GM19023 (cell line): Measurements from ENCODE around the gene GMDS.

ENCODE experiments used
- ATAC-seq: cut with Tn5 transposase; IDR thresholded peaks from one replicate; pipeline ENCODE4 v1.9.1; 2021; ENCODE audit warnings: mild to moderate bottlenecking, moderate library complexity; ENCODE audit not compliant: unreplicated experiment

The GMDS gene

DNA sequence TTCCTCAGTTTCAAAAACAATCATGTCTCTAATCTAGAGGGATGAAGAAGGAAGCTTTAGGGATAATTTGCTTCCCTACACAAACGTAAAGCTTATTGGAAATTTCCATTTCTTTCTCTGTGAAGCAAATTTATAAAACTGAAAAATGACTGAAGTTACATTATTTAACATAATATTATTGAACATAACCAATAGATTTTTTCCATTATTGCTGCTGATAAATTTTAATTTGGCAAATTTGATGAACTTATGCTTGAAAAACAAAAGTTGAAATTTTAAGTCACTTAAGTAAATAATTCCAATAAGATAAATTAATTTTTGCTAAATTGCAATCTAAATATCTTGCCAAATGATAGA, 140.9 kb downstream of the GMDS start:
- no peak for ATAC-seq

DNA sequence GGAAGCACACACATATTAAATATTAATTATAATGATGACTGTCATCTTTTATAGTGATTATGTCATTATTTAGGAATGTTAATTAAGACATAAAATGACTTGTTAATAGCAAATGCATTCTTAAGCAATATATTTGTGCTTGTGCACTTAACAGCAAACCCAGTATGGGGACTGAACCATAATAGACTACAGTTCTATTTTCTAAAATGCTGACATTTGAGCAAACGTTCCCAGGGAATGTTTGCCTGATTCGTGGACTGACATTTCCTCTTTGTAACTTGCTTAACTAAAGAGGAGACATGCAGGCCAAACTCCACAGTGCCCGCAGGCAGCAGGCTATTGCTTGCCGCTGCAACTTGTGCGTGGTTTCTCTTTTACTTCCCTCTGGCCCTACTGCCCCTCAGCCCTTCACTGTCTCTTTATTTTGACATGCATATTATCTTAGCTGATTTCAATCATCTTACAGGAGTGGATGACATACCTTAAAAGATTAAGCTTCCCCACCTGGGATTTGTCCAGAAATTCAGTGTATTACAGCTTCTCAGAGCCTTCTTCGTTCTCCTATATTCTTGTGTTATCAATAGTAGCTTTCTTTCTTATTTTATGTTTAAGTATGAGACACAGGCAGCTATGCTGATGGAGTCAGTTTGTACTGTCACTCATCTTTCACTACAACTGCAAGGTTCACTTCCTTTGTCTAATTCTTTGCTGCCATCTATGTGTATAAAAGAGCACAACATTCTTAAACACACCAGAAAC, 141.5 kb downstream of the GMDS start:
- ATAC-seq: no peak

DNA sequence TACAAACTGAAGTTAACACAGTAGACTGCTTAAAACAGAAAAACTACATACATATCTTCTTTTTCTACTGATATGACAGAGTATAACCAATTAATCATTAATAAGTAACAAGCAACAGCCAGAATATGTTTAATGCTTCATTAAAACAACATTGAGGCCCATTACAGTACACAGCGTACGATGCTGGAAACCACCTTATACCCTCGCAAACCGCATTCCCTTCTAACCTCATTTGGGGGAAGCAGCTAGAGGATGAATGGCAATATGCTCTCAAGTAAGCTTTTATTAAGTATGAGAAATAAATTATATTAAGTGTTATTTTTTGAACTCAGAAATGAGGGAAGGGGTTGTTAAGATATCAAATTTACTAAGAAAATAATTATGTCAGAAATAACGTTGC, 142.4 kb downstream of the GMDS start:
- ATAC-seq: no peak

- no peak for ATAC-seq
These were observed 143.0 kb downstream of the GMDS start for GRCh38 chr6:2102316-2102883.

DNA sequence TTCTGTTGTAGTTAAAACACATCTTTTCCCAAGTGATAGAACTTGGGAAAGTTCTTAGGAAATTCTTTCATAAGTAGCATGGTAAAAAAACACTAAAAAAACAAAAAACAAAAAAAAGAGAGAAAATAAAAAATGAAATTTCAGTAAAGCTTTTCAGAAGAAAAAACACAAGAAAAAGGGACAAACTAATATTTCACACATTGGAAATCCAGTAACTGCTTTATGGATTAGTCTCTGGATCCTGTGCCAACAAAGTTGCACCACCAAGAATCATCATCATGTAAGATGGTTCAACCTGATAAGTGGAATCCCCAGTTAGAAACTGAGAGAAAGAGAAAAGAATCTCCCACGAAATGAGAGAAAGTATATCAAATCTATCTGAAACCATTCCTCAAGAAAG, 144.2 kb downstream of the GMDS start:
- no peak for ATAC-seq

DNA sequence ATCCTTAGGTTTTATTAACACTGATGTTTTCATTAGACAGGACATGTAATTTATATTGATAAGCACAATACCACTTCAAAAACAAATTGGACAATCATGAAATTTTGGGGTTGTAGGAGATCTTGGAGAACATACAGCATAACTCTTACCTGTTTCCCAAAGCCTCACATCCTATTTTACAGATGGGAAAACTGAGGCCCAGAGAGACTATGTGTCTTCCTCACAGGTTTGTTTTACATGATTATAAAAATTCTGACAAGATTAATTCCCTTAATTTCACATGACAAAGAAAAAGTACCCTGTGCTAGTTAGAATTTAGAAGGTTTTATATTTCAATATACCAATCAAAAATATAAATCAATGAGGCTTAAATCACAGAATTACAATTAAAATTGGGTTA, 145.5 kb downstream of the GMDS start:
- no peak for ATAC-seq

DNA sequence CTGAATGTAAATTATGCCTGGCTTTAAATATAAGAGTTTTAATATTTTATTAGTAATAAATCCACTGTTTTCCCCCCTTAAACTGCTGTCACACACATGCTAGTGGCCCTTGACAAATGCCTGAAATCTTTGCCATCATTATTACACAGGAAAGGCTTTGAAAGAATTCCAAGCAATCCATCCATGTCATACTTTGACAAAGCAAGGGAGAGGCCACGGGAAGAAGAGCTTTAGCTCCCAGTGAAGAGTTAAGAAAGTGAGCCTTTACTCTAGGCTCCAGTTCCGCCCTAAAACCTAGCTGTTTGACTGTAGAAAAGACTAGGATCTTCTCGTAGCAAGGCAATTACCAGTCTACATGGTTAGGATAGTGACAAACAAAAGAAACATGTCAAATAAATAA, 147.9 kb downstream of the GMDS start:
- no peak for ATAC-seq

DNA sequence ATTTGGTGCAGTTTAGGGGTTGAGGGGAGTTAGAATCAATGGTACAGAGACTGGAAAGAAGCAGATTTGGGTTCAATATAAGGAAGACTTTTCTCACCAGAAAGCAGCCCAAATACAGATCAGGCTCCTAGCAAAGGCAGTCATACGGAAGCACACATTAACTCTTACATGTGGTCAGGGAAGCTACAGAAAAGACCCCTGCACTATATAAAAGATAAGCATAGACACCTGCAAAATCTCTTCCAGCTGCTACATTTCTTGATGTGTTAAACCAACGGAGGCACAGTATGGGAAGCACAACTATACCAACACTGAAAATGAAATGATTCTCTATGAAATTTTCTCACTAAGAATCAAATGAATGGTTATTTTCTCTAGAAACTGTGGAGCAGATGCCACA, 150.8 kb downstream of the GMDS start:
- ATAC-seq: no peak

DNA sequence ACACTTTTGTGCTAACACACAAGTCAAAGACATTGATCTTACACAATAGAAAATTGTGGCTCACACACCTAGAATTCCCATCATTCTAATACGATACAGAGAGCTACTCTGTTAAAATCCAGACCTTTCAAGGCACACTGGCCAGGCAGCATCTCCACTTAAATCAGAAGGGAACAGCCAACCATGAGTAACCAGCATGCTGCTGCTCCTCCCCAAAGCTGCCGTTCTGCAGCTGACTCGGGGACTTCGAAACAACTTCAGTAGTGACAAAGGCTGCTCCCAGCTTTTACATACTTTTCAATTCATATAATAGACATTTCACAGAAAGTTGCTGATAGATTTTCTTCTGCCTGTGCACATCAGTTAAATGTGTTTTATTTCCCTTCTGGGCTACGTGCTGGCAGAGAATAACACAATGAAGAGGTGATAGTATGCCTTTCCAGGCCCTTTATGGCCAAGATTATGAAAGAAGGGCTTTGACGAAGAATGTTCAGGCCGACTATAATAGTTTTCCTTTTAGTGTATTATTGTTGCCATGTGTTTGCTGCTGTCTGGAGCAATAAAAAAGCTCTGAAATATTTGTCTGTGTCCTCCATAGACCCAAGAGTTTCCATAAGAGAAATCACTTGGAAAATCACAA, 159.0 kb downstream of the GMDS start:
- ATAC-seq: no peak

- no peak for ATAC-seq
These were observed 159.7 kb downstream of the GMDS start for GRCh38 chr6:2085657-2086056.

- ATAC-seq: peak; percentile 90
These were observed 164.0 kb downstream of the GMDS start for GRCh38 chr6:2081155-2082138.

DNA sequence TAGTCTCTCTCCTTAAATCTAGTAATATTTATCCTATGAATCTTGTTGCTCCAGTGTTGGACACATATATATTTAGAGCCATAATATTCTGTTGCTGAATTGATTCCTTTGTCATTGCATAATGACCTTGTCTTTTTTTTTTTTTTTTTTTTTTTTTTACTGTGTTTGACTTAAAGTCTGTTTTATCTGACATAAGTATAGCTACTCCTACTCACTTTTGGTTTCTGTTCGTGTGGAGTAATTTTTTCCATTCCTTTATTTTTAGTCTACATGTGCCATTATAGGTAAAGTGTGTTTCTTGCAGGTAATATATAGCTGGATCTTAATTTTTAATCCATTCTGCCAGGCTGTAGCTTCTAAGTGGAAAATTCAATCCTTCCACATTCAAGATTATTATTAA, 166.5 kb downstream of the GMDS start:
- ATAC-seq: no peak

- no peak for ATAC-seq
These were observed 167.6 kb downstream of the GMDS start for GRCh38 chr6:2077826-2078225.

DNA sequence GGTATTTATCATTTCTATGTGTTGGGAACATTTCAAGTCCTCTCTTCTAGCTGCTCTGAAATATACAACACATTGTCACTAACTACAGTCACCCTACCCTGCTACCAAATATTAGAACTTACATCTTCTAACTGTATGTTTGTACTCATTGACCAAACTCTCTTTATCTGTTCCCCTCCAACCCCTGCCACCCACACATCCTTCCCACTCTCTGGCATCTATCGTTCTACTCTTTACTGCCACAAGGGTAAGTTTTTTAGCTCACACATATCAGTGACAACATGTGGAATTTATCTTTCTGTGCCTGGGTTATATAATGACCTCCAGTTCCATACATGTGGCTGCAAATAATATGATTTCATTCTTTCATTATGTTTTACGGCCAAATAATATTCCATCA, 171.9 kb downstream of the GMDS start:
- ATAC-seq: no peak

- ATAC-seq: no peak
These were observed 173.0 kb downstream of the GMDS start for GRCh38 chr6:2072453-2072852.

DNA sequence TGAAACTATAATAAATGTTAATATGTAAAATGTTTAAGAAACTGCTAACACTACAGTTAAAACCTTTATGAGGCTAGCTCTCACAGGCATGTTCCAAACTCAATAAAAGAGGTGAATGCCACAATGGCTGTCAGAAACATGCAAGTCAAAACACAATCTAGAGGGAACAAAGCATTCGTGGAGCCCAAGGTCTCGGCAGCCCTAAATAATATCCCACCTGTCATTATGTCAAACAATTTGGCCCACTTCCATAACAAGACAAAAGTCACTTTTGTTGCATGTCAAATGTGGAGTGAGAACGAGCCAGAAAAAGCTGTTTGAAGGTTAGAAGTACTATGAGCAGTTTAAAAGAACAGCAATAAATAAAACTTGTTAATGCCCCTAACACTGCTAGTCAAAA, 181.9 kb downstream of the GMDS start:
- ATAC-seq: no peak

DNA sequence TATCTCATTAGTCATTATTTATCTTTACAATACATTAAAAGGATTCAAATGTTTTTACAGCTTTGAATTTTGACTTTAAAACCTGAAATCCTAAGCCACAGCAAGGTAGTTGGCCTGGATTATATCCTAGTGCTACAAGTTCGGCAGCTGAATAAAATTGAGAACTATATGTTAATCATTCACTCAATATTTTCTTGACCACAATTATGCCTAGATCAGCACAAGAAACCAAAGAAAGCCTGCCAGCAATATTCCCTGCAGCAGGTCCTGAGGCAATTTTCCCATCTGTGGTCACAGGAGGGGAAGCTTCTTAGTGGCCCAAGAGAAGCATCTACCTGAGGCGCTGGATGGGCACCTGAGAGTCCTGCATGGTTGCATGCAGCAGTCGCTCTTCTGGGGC, 183.5 kb downstream of the GMDS start:
- no peak for ATAC-seq

DNA sequence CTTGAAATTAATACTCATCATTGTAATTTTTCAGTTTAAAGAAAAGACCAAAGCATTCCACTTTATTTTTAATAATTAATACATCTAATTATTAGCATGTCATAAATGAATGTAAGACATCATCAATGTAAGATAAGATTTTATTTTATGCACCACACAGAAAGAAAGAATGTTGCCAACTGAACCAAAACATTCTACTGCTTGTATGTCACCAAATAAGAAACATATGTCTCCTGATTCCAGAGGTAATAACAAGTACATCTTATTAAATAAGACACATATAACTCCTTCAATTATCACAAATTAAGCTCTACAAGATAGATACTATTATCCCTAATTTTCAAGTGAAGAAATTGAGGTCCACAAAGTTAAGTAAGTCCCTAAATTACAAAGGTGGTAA, 189.5 kb downstream of the GMDS start:
- ATAC-seq: no peak

- no peak for ATAC-seq
These were observed 190.3 kb downstream of the GMDS start for GRCh38 chr6:2055143-2055542.

GRCh38 chr6:2054516-2055067, 190.8 kb downstream of the GMDS start:
- ATAC-seq: no peak

DNA sequence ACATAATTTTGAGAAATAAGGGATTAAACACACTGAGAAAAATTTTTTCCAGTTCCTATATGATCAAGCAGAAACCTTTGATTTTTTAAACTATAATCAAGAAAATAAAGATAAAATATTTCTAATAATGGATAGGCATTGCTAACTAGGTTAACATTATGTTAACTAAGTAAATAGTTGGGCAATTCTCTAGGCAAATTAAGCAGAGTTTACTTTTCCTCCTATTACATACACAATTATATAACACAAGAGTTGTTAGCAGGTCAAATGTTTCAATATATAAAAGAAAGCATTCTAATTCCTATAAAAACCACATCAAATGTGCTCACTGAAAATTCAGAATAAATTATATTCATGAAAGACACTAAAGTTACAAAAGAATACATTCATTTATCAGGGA, 191.7 kb downstream of the GMDS start:
- no peak for ATAC-seq
